NCI-H1048 (cell line): ENCODE results near the gene ITGA2B.
A peak's percentile ranks its signal among the peaks of the same experiment; 100 is the strongest.
"Not testable (repeated sequence)": the region's sequence is repeated elsewhere in the genome, so short reads cannot be mapped to it uniquely, and the experiment has no call there.

ENCODE experiments used
- DNase-seq: peaks from one replicate; lab custom pipeline; 2025; lab: John Stamatoyannopoulos, UW

Gene ITGA2B

GRCh38 chr17:44390250-44390870, 911 bp upstream of the ITGA2B start:
- no peak for DNase-seq

- no peak for DNase-seq
Measured at GRCh38 chr17:44389723-44390202, 314 bp upstream of the ITGA2B start.

- DNase-seq: no peak
Measured at GRCh38 chr17:44387804-44388203, 1.6 kb downstream of the ITGA2B start.

- DNase-seq: no peak
Measured at GRCh38 chr17:44386182-44386525, 3.3 kb downstream of the ITGA2B start.

GRCh38 chr17:44385287-44386181, 3.9 kb downstream of the ITGA2B start:
- DNase-seq: peak; percentile 60

- no peak for DNase-seq
Measured at GRCh38 chr17:44384823-44385286, 4.6 kb downstream of the ITGA2B start.

- DNase-seq: no peak
Measured at GRCh38 chr17:44384281-44384822, 5.1 kb downstream of the ITGA2B start.

- DNase-seq: no peak
Measured at GRCh38 chr17:44383861-44384260, 5.6 kb downstream of the ITGA2B start.

- no peak for DNase-seq
Measured at GRCh38 chr17:44383363-44383762, 6.1 kb downstream of the ITGA2B start.

- DNase-seq: no peak
Measured at GRCh38 chr17:44382917-44383316, 6.5 kb downstream of the ITGA2B start.

GRCh38 chr17:44381810-44382305, 7.6 kb downstream of the ITGA2B start:
- no peak for DNase-seq

GRCh38 chr17:44380767-44381166, 8.7 kb downstream of the ITGA2B start:
- DNase-seq: no peak

GRCh38 chr17:44379887-44380286, 9.6 kb downstream of the ITGA2B start:
- DNase-seq: no peak

GRCh38 chr17:44378171-44378705, 11.2 kb downstream of the ITGA2B start:
- DNase-seq: no peak

GRCh38 chr17:44376779-44377178, 12.7 kb downstream of the ITGA2B start:
- DNase-seq: no peak

GRCh38 chr17:44376124-44376523, 13.3 kb downstream of the ITGA2B start:
- no peak for DNase-seq

- no peak for DNase-seq
Measured at GRCh38 chr17:44375196-44376017, 14.0 kb downstream of the ITGA2B start.

- DNase-seq: no peak
Measured at GRCh38 chr17:44374306-44375195, 14.9 kb downstream of the ITGA2B start.

GRCh38 chr17:44372036-44372435, 17.4 kb downstream of the ITGA2B start:
- no peak for DNase-seq

GRCh38 chr17:44369414-44370023, 19.9 kb downstream of the ITGA2B start:
- not testable (repeated sequence) for DNase-seq
